ENCODE measurements around the gene CC2D2A.

The CC2D2A gene

DNA sequence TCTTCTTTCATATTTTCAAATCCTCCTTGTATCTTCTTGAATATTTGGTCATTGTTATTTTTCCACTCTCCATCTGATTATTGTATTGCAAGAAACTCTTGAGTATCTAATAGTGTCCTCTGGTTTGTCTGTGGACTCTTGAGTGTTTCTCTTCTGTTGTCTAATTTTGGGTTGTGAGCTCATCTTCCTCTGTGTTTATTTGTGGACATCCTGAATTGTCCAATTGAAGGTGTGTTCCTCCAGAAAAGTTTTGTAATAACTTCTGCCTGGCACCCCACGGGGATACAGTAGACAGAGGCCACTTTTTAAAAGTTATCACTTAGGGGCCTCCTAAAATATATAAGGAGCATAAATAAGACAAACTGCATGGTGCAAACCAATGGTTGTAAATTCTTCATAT lies 3.1 kb upstream of the CC2D2A start:
- DNase-seq (ENCODE audit: low read depth) = no peak

DNA sequence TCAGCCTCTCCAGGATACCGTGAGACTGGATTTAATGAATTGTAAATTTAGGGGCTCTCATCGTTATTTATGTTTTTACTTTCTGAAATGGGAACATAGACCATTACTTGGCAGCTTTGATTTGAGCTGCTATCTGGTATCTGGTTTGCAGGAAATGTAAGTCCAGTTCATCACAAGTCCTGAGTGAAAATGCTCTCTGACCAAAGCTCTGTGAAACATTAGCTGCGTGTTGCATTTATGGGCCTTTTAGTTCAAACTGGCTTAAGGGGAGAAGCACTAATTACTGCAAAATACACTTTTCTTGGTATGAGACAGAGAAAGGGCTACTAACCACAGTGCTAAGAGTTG lies 420 bp downstream of the CC2D2A start:
- no peak for DNase-seq (ENCODE audit: low read depth)

DNA sequence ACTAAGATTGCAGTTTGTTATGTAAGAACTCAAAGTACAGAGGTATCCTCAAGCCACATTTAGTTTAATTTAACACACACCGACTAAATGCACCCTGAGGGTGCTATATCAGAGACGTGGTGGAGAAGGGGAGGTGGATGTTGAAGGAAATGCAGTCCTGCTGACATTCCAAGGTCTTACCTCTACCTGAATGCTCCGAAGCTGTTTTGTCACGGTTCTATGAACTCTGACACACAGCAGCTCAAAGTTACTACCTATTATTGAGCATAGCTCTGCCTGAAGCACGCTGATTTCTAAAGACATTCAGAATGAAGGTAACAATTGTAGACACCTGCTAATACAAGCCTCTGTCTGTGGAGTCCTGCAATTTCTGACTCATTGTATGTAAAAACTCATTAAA lies 6.7 kb downstream of the CC2D2A start:
- DNase-seq (ENCODE audit: low read depth) = no peak

DNA sequence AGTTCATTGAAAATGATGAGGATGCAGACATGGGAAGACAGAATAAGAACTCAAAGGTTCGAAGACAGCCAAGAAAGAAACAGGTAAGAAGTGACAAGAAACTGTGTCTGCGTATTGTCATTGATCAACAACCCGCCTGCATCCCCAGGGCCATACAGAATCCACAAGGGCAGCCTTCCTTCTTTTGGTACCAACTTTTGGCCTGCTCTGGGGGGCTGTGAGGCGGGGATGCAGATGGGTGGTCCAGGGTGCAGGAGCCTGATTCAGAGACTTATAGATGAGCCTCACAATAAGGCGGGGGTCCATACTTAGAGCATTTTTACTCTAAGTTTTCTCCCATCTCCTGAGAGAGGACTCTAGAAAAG lies 9.0 kb downstream of the CC2D2A start:
- no peak for DNase-seq (ENCODE audit: low read depth)

DNA sequence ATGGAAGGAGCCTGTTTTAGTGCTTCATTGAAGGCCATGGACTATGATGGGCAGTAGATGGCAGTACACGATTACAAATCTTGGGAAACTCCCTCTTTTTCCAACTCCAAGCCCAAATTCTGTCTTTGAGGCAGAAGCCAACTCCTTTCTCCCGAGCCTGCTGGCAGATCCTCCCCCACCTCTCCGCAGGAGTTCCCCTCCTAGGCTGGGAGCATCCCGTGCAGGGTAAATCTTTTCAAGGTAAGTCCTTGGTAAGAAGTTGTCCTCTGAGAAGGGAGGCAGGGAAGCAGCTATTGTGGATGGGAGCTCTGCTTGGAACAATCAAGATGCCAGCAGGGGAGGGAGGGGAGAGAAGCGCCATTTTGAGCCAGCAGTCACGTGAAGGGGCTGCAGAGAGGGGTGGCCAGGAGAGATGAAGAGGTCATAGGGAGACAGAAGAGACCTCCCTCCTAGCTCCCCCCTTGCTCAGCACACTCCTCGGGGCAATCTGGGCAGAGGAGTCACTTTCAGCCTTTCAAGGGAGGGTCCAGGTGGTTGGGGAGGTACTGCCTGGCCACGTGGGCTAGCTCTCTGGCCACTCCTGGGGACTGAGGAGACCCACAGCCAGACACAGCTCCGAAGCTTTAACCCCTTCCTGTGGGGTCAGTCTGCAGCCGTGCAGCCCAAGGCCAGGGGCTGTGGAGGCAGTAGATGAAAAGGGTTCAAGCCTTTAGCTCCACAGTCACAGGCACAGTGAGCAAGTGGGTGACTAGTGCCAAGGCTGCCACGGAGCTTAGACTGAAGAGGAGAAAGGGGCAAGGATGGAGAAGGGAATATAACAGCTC lies 9.6 kb downstream of the CC2D2A start:
- DNase-seq (ENCODE audit: low read depth) = no peak

DNA sequence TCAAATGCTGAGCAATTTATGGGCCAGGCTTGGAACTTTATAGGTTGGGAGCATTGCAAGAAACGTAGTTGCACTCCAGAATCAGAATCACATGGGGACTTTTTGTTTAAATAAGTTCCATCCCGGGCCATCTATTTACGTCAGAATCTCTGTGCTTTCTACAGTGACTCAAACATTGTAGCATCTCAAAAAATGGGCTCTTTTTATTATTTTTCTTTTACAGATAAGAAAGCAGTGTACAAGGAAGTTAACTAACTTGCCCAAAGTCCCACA lies 10.2 kb downstream of the CC2D2A start:
- no peak for DNase-seq (ENCODE audit: low read depth)

DNA sequence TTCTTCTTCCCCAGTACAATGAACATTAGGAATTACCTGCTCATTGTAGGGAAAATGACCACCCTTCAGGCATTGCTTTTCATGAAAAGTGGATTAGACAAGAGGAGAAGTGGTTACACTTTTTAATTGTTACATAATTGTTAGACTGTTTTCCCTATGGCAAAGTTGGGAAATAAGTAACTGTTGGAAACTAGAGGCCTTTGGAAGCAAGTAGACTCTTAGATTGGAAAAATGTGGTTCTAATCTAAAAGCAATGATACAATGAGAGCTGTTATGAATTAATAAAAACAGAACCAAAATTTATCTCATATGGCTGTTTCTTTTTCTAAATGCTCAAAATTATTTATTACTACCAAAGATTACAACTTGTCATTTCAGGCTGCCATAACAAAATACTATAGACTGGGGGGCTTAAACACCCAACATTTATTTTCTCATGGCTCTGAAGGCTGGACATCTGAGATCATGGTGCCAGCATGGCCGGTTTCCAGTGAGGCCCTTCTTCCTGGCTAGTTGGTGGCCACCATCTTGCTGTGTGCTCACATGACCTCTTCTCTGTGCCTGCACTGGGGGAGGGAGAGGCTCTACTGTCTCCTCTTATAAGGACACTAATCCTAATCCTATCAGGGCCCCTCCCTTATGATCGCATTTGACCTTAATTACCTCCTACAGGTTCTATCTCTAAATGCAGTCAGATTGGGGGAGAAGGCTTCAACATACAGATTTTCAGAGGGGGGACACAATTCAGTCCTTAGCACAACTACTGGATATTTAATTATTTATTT lies 12.5 kb downstream of the CC2D2A start:
- no peak for DNase-seq (ENCODE audit: low read depth)

DNA sequence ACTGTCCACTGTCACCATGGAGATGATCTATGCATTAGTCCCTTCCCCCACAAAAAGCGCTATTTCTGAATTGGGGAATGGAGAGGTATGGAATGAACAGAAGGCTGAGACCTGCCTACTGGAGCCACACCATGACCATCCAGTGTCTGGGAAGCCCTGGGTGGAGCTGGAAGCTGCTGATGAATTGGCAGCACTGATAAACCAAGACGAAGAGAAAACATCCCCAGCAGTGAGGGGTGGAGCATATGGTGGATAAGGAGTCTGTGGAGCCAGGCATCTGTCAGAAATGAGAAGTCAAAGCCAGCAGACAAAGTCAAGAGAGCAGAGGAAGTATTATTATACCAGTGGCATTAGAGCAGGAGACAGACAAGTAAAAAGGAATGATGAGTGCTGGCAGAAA lies 13.2 kb downstream of the CC2D2A start:
- DNase-seq (ENCODE audit: low read depth) = no peak

DNA sequence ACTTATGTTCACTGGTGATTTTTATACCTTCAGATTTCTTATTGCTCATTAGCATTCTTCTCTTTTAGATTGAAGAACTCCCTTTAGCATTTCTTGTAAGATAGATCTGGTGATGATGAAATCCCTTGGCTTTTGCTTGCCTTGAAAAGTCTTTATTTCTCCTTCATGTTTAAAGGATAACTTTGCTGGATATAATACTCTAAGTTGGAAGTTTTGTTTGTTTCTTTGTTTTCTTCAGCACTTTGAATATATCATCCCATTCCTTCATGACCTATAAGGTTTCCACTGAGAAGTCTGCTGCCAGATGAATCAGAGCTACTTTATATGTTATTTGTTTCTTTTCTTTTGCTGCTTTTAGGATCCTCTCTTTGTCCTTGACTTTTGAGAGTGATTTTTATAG lies 18.5 kb downstream of the CC2D2A start:
- no peak for DNase-seq (ENCODE audit: low read depth)

DNA sequence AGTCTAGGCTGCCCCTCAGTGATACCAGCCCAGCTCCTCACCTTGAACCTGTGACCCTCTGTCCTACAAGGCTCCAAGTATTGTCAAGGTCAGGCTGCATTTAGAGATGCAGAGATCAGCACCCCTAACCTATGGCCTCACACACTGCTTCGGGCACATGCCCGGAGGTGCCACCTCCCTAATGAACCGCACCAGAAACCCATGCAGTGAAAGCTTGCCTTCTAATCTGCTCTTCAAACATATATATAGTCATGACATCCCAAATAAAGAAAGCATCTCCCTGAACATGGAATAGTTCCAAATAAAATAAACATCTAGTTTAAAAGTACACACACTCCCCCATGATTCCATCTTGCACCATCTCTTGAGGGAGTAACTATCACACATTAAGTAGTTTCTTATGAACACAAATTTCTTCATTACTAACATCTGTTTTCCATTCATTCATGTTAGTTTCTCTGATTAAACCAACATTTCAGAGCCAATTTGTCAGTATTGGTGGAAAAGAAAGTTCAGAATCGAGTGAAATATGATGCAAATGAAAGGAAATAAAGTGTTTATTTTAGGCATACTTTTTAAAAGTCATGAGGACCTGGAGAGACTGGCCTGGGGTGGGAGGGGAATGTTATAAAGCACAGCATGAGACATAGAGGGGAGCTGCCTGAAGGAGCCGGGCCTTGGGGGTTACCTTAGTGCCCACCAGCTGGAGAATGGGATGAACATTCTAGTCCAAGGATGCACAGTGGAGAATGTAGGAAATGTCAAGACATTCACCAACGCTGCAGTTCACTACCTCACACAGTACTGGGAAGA lies 19.2 kb downstream of the CC2D2A start:
- no peak for DNase-seq (ENCODE audit: low read depth)

DNA sequence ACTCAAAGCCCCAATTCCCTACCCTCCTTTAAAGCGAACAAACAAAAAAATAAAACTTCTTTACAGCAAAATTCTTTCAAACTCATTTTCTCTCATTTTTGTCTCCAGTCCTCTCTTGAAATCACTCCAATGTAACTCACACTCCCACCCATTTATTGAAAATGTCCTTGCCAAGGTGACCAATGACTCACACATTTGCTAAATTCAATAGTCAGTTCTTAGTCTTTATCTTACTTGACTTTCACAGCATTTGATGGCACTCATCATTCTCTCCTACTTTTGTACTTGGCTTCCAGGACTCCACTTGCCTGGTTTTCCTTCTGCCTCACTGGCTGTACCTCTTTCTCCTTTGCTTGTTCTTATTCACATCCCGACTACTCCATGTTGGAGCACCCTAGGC lies 19.9 kb downstream of the CC2D2A start:
- no peak for DNase-seq (ENCODE audit: low read depth)

DNA sequence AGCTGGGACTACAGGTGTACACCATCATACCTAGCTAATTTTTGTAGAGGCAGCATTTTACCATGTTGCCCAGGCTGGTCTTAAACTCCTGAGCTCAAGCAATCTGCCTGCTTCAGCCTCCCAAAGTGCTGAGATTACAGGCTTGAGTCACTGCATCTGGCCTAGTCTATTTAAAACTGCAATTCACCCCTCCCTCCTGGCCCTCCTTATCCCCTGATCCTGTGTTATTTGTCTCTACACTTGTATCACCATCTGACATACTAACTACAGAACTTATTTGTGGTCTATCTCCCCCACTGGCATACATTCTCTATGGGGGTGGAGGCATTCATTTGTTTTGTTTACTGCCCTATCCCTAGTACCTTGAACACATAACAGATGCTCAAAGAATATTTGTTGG lies 23.7 kb downstream of the CC2D2A start:
- DNase-seq (ENCODE audit: low read depth) = no peak

DNA sequence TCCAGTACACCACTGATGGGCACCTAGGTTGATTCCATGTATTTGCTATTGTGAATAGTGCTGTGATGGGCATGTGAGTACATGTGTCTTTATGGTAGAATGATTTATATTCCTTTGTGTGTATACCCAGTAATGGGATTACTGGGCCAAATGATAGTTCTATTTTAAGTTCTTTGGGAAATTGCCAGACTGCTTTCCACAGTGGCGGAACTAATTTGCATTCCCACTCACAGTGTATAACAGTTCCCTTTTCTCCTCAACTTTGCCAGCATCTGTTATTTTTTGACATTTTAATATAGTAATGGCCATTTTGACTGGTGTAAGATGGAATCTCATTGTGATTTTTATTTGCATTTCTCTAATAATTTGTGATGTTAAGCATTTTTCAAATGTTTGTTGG lies 25.9 kb downstream of the CC2D2A start:
- DNase-seq (ENCODE audit: low read depth) = no peak

DNA sequence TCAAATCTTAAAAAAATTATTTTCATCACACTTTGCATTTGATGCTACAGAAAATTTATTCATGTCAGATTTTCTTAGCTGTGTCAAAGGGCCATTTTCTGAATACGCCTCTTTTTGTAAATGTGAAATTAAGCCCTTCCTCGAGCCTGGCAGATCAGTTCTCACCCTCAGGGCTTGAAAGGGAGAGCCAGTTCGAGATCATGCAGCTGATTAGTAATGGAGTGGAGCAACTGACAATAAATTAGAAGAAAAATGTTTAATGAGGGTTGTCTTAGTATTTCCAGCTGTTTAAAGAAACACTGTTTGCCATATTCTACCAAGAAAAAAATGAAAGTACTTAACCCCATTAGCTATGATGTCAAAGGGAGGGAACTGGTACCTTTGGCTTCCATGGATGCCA lies 28.7 kb downstream of the CC2D2A start:
- no peak for DNase-seq (ENCODE audit: low read depth)

DNA sequence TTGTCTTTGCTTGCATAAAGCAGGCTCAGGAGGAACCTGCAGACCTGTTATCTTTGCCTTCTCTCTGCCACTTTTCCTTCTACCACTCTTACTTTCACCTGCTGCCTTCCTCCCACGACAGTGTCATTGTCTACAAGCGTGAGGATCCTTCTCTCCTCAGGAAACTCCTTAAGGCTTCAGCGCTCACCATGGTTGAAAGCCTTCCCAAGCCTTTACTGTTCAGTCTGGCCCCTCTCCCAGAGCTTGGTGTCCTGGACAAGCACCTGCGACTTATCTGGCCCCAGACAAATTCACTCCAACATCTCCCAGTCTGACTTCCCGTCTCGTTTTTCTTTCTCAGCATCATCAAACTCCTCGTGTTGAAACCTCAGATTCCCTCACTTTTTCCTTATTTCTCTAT lies 31.0 kb downstream of the CC2D2A start:
- no peak for DNase-seq (ENCODE audit: low read depth)

DNA sequence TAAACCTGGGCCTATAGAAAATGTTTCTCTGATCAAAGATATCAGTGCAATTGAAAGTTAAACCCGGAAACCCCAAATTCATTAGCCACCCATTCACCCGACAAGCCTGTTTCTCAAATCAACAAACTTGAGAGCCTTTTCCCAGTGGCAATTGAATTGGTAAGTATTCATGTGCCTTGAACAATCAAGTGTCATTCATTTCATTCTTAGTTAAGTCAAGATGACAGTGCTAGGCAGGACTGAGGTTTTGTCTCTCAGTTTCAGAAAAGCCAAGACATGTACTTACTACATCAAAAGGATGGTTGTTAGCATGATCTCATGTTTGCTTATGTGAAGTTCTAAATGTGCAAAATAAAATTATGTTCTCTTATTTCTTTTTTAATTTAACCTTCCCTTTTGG lies 32.3 kb downstream of the CC2D2A start:
- DNase-seq (ENCODE audit: low read depth) = no peak

DNA sequence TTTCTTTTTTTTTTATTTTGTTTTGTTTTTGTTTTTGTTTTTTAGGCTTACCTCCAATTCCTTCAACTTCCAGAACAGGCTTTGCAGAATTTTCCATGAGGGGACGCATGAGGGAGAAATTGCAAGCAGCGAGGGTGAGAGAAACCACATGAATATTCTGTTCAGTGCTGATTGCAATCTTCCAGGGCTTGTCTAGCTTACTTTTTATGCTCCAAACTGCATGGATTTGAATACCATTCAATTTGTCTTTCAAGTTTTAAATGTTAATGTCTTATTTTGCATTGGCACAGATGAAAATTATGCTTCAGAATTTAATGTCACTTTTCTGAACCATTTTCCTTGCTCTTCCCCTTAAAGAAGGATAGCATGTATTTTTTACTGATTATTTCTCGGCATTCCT lies 32.7 kb downstream of the CC2D2A start:
- DNase-seq (ENCODE audit: low read depth) = no peak

DNA sequence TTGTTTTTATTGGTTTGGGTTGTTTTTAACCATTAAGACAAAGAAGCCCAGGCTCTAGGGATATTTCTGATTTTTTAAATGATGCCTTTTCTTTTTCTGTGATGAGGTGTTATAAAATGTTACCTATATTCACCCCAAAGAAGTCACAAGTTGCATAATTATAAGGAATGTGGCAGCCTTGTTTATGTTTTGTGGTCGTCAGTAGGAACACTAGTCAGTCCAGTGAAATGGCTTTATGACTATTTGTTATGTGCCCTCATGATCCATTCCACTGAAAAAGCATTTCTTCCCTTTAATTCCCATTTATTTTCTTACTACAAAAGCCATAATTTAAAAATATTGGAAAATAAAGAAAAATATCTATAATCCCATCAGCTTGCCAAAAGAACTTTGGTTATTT lies 34.4 kb downstream of the CC2D2A start:
- no peak for DNase-seq (ENCODE audit: low read depth)

DNA sequence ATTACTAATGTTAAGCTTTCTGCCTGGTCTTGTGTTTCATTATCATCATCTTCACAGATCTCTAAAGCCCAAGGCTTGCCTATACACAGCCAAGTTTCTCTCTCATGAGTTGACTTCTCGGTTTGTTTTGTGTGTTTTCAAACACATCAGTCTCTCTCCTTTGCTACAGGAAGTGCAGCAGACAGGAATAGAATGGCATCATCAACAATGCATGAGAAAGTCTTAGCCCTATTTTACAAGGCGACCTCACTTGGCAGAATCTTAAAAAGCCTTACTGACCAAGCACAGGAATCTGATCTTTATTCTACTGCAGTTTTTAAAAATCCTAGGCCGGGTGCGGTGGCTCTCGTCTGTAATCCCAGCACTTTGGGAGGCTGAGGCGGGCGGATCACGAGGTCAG lies 36.8 kb downstream of the CC2D2A start:
- no peak for DNase-seq (ENCODE audit: low read depth)

DNA sequence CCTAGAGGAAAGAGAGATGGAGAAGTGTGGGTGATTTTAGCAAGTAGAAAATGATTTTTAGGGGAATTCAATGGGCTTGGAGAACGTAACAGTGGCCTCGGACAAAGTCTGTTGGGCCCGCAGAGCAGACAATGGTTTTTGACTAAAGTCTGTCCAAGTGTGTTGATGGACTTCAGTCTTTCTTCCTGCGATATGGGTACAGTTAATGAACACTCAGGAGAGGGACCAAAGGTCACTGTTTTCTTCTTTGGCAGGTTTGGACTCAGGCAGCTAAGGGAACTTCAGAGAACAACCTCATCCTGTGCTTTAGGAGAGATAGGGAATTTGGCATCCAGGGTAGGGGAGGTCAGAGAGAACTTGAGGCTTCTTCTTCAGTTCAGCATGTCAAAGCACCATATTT lies 38.0 kb downstream of the CC2D2A start:
- no peak for DNase-seq (ENCODE audit: low read depth)

DNA sequence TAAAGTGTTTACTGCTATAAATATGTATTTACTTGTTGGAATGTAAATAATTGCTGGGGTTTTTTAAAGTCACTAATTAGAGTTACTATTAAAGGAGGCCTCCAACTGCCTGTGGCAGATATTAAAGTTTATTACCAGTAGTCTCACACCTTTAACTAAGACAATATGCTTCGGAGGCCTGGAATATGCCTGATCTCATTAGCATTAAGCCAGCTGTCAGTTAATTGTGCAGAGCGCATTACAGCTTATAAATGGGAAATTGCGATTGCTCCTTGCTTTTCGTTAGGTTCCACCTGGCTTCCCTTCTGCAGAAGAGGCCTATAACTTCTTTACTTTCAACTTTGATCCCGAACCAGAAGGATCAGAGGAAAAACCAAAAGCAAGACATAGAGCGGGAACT lies 41.3 kb downstream of the CC2D2A start:
- no peak for DNase-seq (ENCODE audit: low read depth)

DNA sequence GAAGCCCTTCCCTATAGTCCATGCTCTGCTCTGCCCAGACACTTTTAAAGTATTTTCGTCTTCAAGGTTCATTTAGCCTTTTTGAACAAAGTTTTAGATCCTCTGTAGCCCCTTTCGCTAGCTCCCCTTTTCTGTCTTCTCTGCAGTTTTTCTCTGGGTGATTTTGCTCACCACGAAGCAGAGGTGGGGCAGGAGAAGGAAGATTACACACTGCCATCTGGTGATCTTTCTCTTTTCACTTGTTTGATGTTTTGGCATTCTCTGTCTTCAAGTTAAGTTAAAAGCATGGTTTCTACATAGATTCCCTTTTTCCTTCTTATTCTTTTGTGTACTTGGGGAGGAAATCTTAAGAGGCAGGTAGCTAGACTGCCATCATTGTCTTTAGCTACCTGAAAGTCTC lies 43.9 kb downstream of the CC2D2A start:
- no peak for DNase-seq (ENCODE audit: low read depth)

DNA sequence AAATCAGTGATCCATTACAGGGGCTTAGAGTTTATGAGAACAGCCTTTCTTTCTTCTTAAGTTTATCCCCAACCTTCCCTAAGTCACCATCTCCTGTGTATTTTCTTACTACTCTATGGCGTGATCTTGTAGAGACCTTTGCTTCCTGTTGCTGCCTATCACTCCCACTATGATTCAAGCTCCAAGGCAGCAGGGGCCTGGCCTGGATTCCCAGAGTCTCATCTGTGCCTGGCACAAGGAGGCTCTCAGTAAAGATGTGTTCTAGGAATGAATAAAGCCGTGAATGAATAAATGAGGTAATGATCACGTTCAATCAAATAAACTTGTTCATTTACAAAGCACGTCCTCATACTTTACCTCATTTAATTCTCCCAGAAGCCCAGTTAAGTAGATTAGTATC lies 45.4 kb downstream of the CC2D2A start:
- DNase-seq (ENCODE audit: low read depth) = no peak
